Raji (cell line): Measurements from ENCODE around the gene SAMD1.

Experiments
- POLR2A ChIP-seq: IDR thresholded peaks from 2 replicates; pipeline ENCODE4 v1.6.1; 2011; ENCODE audit warnings: low read depth, low read length, control low read depth; ENCODE audit not compliant: insufficient read depth

The SAMD1 gene

GRCh38 chr19:14102102-14102696, 11.6 kb upstream of the SAMD1 start:
- no peak for TF ChIP-seq POLR2A

- TF ChIP-seq POLR2A: no peak
Measured at GRCh38 chr19:14101003-14101545, 10.5 kb upstream of the SAMD1 start.

- no peak for TF ChIP-seq POLR2A
Measured at GRCh38 chr19:14097532-14098151, 7.1 kb upstream of the SAMD1 start.

GRCh38 chr19:14096272-14096992, 5.9 kb upstream of the SAMD1 start:
- no peak for TF ChIP-seq POLR2A

GRCh38 chr19:14094854-14095253, 4.3 kb upstream of the SAMD1 start:
- no peak for TF ChIP-seq POLR2A

GRCh38 chr19:14093117-14093823, 2.7 kb upstream of the SAMD1 start:
- TF ChIP-seq POLR2A: no peak

- peak; percentile 8; the same call in 1 of the 2 replicates for TF ChIP-seq POLR2A
Measured at GRCh38 chr19:14091813-14092462, 1.4 kb upstream of the SAMD1 start.

GRCh38 chr19:14091081-14091812, 696 bp upstream of the SAMD1 start:
- peak; percentile 72 for TF ChIP-seq POLR2A

- no peak for TF ChIP-seq POLR2A
Measured at GRCh38 chr19:14089662-14090508, 666 bp downstream of the SAMD1 start.

GRCh38 chr19:14089412-14089661, 1.2 kb downstream of the SAMD1 start:
- TF ChIP-seq POLR2A: no peak

GRCh38 chr19:14088634-14089411, 1.7 kb downstream of the SAMD1 start:
- TF ChIP-seq POLR2A: no peak; the same call in 1 of the 2 replicates

GRCh38 chr19:14086098-14086497, 4.5 kb downstream of the SAMD1 start:
- TF ChIP-seq POLR2A: no peak
